Measurements from ENCODE around the gene GTF2IRD1.
"Not testable (repeated sequence)": the region's sequence is repeated elsewhere in the genome, so short reads cannot be mapped to it uniquely, and the experiment has no call there.

Gene GTF2IRD1

GRCh38 chr7:74470504-74470903 lies 16.8 kb downstream of the GTF2IRD1 start:
- no peak for DNase-seq (ENCODE audit: low read depth in 2 of 2)

GRCh38 chr7:74473116-74473515 lies 19.4 kb downstream of the GTF2IRD1 start:
- no peak for DNase-seq (ENCODE audit: low read depth in 2 of 2)

- DNase-seq (ENCODE audit: low read depth in 2 of 2), result no peak
Observed at GRCh38 chr7:74474271-74474865, 20.7 kb downstream of the GTF2IRD1 start.

GRCh38 chr7:74475243-74475986 lies 21.7 kb downstream of the GTF2IRD1 start:
- DNase-seq (ENCODE audit: low read depth in 2 of 2), result no peak

GRCh38 chr7:74475987-74476350 lies 22.3 kb downstream of the GTF2IRD1 start:
- no peak for DNase-seq (ENCODE audit: low read depth in 2 of 2)

- no peak for DNase-seq (ENCODE audit: low read depth in 2 of 2)
Observed at GRCh38 chr7:74476626-74477025, 22.9 kb downstream of the GTF2IRD1 start.

- no peak for DNase-seq (ENCODE audit: low read depth in 2 of 2)
Observed at GRCh38 chr7:74478671-74479065, 25.0 kb downstream of the GTF2IRD1 start.

GRCh38 chr7:74479066-74479781 lies 25.5 kb downstream of the GTF2IRD1 start:
- DNase-seq (ENCODE audit: low read depth in 2 of 2), result no peak

- DNase-seq (ENCODE audit: low read depth in 2 of 2), result no peak
Observed at GRCh38 chr7:74479961-74480829, 26.5 kb downstream of the GTF2IRD1 start.

- no peak for DNase-seq (ENCODE audit: low read depth in 2 of 2)
Observed at GRCh38 chr7:74480861-74481417, 27.2 kb downstream of the GTF2IRD1 start.

GRCh38 chr7:74481458-74482196 lies 27.9 kb downstream of the GTF2IRD1 start:
- DNase-seq (ENCODE audit: low read depth in 2 of 2), result no peak

GRCh38 chr7:74482197-74482467 lies 28.4 kb downstream of the GTF2IRD1 start:
- no peak for DNase-seq (ENCODE audit: low read depth in 2 of 2)

- no peak for DNase-seq (ENCODE audit: low read depth in 2 of 2)
Observed at GRCh38 chr7:74482629-74483401, 29.1 kb downstream of the GTF2IRD1 start.

GRCh38 chr7:74483402-74484336 lies 30.0 kb downstream of the GTF2IRD1 start:
- no peak for DNase-seq (ENCODE audit: low read depth in 2 of 2)

- DNase-seq (ENCODE audit: low read depth in 2 of 2), result no peak
Observed at GRCh38 chr7:74485611-74486010, 31.9 kb downstream of the GTF2IRD1 start.

GRCh38 chr7:74488518-74489030 lies 34.9 kb downstream of the GTF2IRD1 start:
- DNase-seq (ENCODE audit: low read depth in 2 of 2), result not testable (repeated sequence)

- DNase-seq (ENCODE audit: low read depth in 2 of 2), result no peak
Observed at GRCh38 chr7:74489997-74490945, 36.6 kb downstream of the GTF2IRD1 start.

GRCh38 chr7:74491490-74491889 lies 37.8 kb downstream of the GTF2IRD1 start:
- not testable (repeated sequence) for DNase-seq (ENCODE audit: low read depth in 2 of 2)
